Vagina (tissue), 2 donors: ENCODE results near the gene CGB7. TPM values are rescaled to one million over a fixed set of nuclear protein-coding genes. Genes with fewer than 3 reads are reported as not detected.

ENCODE experiments used
- DNase-seq, 2 donors: peaks; one replicate each; pipeline ENCODE4 v3.0.0-alpha.2; 2017; ENCODE audit errors: extremely low spot score in 2 of 2
- H3K27ac ChIP-seq: fragments of 200-600 bp; sonication (generic); one replicate; pipeline ENCODE4 v1.5.1; 2019
- H3K27me3 ChIP-seq: fragments of 200-600 bp; sonication (generic); one replicate; pipeline ENCODE4 v1.5.1; 2019
- H3K36me3 ChIP-seq, 2 donors: fragments of 200-600 bp; sonication (generic); one replicate each; pipeline ENCODE4 v1.5.1; 2017 to 2019
- H3K4me1 ChIP-seq: fragments of 200-600 bp; sonication (generic); one replicate; pipeline ENCODE4 v1.5.1; 2019
- H3K4me3 ChIP-seq, 2 donors: fragments of 200-600 bp; sonication (generic); 1 replicate in 1 of 2; 2 replicates in 1 of 2; pipeline ENCODE4 v1.5.1; 2016 to 2019
- H3K9me3 ChIP-seq: fragments of 200-600 bp; sonication (generic); one replicate; pipeline ENCODE4 v1.5.1; 2019
- POLR2A ChIP-seq, 2 donors: fragments of 450-650 bp; IDR thresholded peaks; one replicate each; pipeline ENCODE4 v1.6.1; 2017; ENCODE audit warnings: antibody characterized with exemption in 2 of 2, mild to moderate bottlenecking in 2 of 2, moderate library complexity in 2 of 2
- POLR2AphosphoS5 ChIP-seq, 2 donors: sonication (generic); formaldehyde crosslinking; IDR thresholded peaks; one replicate each; pipeline ENCODE4 v1.9.0; 2017; ENCODE audit warnings: antibody characterized with exemption in 2 of 2, mild to moderate bottlenecking in 2 of 2, low read depth in 1 of 2; ENCODE audit not compliant: insufficient read depth in 1 of 2
- intact Hi-C: fragments of 100-400 bp; cut with DNase I; formaldehyde crosslinking; loops from one replicate; pipeline ENCODE4 v1.15.1; 2023
- total RNA-seq: library from RNA; depleted of rRNA; stranded (reverse); fragments of >200 nt; gene quantifications from one replicate; pipeline ENCODE4 v1.2.3, GENCODE V29; 2016
- TF ChIP-seq, protein P1 (sequence below), 3 experiments: fragments of 450-650 bp in 2 of 3; fragments of 200-600 bp in 1 of 3; sonication (generic) in 1 of 3; IDR thresholded peaks; one replicate each; pipeline ENCODE4 v1.5.1; 2017 to 2019; ENCODE audit warnings: antibody characterized with exemption in 3 of 3, mild to moderate bottlenecking in 2 of 3, moderate library complexity in 2 of 3

The CGB7 gene
- 0.98 TPM for total RNA-seq

- H3K27ac ChIP-seq, result peak within 1 kb of the TSS; percentile 15
- intact Hi-C loops, result no loop called here
- H3K9me3 ChIP-seq, result no peaks in the 10 kb centered on the region
- peaks cover 22% of the 10 kb centered on the region for H3K4me1 ChIP-seq
- peak within 1 kb of the TSS; percentile 47 to 48 for H3K4me3 ChIP-seq
- TF ChIP-seq, protein P1, sequence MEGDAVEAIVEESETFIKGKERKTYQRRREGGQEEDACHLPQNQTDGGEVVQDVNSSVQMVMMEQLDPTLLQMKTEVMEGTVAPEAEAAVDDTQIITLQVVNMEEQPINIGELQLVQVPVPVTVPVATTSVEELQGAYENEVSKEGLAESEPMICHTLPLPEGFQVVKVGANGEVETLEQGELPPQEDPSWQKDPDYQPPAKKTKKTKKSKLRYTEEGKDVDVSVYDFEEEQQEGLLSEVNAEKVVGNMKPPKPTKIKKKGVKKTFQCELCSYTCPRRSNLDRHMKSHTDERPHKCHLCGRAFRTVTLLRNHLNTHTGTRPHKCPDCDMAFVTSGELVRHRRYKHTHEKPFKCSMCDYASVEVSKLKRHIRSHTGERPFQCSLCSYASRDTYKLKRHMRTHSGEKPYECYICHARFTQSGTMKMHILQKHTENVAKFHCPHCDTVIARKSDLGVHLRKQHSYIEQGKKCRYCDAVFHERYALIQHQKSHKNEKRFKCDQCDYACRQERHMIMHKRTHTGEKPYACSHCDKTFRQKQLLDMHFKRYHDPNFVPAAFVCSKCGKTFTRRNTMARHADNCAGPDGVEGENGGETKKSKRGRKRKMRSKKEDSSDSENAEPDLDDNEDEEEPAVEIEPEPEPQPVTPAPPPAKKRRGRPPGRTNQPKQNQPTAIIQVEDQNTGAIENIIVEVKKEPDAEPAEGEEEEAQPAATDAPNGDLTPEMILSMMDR (IDR thresholded peaks at IDR 0.05), result no peak
- TF ChIP-seq POLR2AphosphoS5 (IDR thresholded peaks at IDR 0.05; ENCODE audit: insufficient read depth in 1 of 2, low read depth in 1 of 2), result peak in 1 of 2 donors; percentile 22
- no peak for TF ChIP-seq POLR2A (IDR thresholded peaks at IDR 0.05)
- no peaks in the 10 kb centered on the region for H3K27me3 ChIP-seq
- DNase-seq, result no peak
- no peaks in the 10 kb centered on the region for H3K36me3 ChIP-seq
Measured at GRCh38 chr19:49057636-49058234, at the start of gene CGB7. Gene CGB7 (minus strand): TSS chr19:49057749. CDS start chr19:49055375, 2,374 bp downstream.

DNA sequence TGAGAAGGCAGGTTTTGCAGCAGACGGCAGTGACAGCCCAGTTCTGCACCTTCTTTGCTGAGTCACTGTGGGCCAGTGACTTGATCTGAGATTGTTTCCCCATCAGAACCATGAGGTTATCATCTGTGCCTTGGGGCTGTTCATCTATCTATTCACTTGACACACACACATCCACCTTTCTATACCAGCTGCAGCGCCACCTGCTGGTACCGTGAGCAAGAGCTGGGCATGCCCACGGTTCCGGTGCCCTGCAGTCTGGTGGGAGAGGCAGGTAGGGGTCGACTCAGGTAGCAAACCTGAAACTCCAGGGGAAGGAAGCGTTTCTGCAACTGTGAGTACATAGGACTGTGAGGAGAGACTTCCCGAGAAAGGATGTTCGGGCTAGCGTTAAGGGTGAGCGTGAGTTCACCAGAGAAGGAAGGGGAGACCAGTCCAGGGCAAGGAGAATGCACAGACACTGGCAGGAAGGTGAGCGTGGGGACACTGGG is 49.1 kb upstream of the CGB7 start:
- no peaks in the 10 kb centered on the region for H3K9me3 ChIP-seq
- intact Hi-C loops, result no loop called here
- TF ChIP-seq POLR2A (IDR thresholded peaks at IDR 0.05), result no peak
- TF ChIP-seq POLR2AphosphoS5 (IDR thresholded peaks at IDR 0.05; ENCODE audit: insufficient read depth in 1 of 2, low read depth in 1 of 2), result no peak
- TF ChIP-seq, protein P1 (IDR thresholded peaks at IDR 0.05), result peak in 2 of 3 experiments; percentile 22 to 53
- peaks cover 6% of the 10 kb centered on the region for H3K4me1 ChIP-seq
- H3K36me3 ChIP-seq, result peaks cover 0 to 70% of the 10 kb centered on the region in 2 donors
- no peak for DNase-seq
- no peaks in the 10 kb centered on the region for H3K27me3 ChIP-seq
- H3K27ac ChIP-seq, result no peak overlapping the region
- no peak overlapping the region for H3K4me3 ChIP-seq

- H3K27ac ChIP-seq, result no peak overlapping the region
- peaks cover 0 to 93% of the 10 kb centered on the region in 2 donors for H3K36me3 ChIP-seq
- no peaks in the 10 kb centered on the region for H3K27me3 ChIP-seq
- TF ChIP-seq POLR2A (IDR thresholded peaks at IDR 0.05) (no peak), POLR2AphosphoS5 (IDR thresholded peaks at IDR 0.05; ENCODE audit: insufficient read depth in 1 of 2, low read depth in 1 of 2) (no peak)
- TF ChIP-seq, protein P1 (IDR thresholded peaks at IDR 0.05), result no peak
- intact Hi-C loops, result no loop called here
- H3K4me1 ChIP-seq, result no peaks in the 10 kb centered on the region
- H3K9me3 ChIP-seq, result no peaks in the 10 kb centered on the region
- H3K4me3 ChIP-seq, result no peak overlapping the region
- DNase-seq, result no peak
Measured at GRCh38 chr19:49104229-49104864, 46.8 kb upstream of the CGB7 start.

- no peak overlapping the region for H3K27ac ChIP-seq
- peaks cover 4 to 96% of the 10 kb centered on the region in 2 donors for H3K36me3 ChIP-seq
- H3K4me3 ChIP-seq, result no peak overlapping the region
- no peaks in the 10 kb centered on the region for H3K4me1 ChIP-seq
- intact Hi-C loops, result no loop called here
- no peaks in the 10 kb centered on the region for H3K9me3 ChIP-seq
- TF ChIP-seq POLR2A (IDR thresholded peaks at IDR 0.05) (no peak), POLR2AphosphoS5 (IDR thresholded peaks at IDR 0.05; ENCODE audit: insufficient read depth in 1 of 2, low read depth in 1 of 2) (no peak)
- TF ChIP-seq, protein P1 (IDR thresholded peaks at IDR 0.05), result no peak
- H3K27me3 ChIP-seq, result no peaks in the 10 kb centered on the region
- no peak for DNase-seq
Measured at GRCh38 chr19:49103331-49104085, 46.0 kb upstream of the CGB7 start.
